Measurements from ENCODE around the gene COPZ2.

COPZ2 gene

GRCh38 chr17:48055531-48056245 is 18.1 kb upstream of the COPZ2 start (continued):
- TF ChIP-seq ZNF280C (tag by site-specific recombination; IDR thresholded peaks at IDR 0.05), result no peak
- TF ChIP-seq ZNF211 (tag by site-specific recombination; IDR thresholded peaks at IDR 0.05; ENCODE audit: low read depth), result no peak
- TF ChIP-seq ZNF785 (tag by site-specific recombination; IDR thresholded peaks at IDR 0.05), result no peak; the same call in 1 of the 2 replicates
- TF ChIP-seq ZXDB (tag by site-specific recombination; IDR thresholded peaks at IDR 0.05), result no peak
- TF ChIP-seq ZNF530 (tag by site-specific recombination; IDR thresholded peaks at IDR 0.05; ENCODE audit: low read depth), result no peak
- peak; percentile 95 for TF ChIP-seq IKZF3 (tag by site-specific recombination; IDR thresholded peaks at IDR 0.05)
- no peak; the same call in 1 of the 2 replicates for TF ChIP-seq PRDM4 (tag by site-specific recombination; IDR thresholded peaks at IDR 0.05)
- no peak; the same call in 1 of the 2 replicates for TF ChIP-seq SP7 (tag by site-specific recombination; IDR thresholded peaks at IDR 0.05)
- peak; percentile 32; the same call in 1 of the 2 replicates for TF ChIP-seq ZNF558 (tag by site-specific recombination; IDR thresholded peaks at IDR 0.05)
- TF ChIP-seq, protein P1, sequence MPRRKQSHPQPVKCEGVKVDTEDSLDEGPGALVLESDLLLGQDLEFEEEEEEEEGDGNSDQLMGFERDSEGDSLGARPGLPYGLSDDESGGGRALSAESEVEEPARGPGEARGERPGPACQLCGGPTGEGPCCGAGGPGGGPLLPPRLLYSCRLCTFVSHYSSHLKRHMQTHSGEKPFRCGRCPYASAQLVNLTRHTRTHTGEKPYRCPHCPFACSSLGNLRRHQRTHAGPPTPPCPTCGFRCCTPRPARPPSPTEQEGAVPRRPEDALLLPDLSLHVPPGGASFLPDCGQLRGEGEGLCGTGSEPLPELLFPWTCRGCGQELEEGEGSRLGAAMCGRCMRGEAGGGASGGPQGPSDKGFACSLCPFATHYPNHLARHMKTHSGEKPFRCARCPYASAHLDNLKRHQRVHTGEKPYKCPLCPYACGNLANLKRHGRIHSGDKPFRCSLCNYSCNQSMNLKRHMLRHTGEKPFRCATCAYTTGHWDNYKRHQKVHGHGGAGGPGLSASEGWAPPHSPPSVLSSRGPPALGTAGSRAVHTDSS (tag by site-specific recombination; IDR thresholded peaks at IDR 0.05), result no peak
- peak; percentile 47; the same call in 1 of the 2 replicates for TF ChIP-seq ZNF660 (tag by site-specific recombination; IDR thresholded peaks at IDR 0.05)
- 0 out of 2 replicates have a peak, but pooled peaks have one; percentile 58 for TF ChIP-seq ZNF600 (tag by site-specific recombination; IDR thresholded peaks at IDR 0.05)
- TF ChIP-seq ZNF768 (tag by site-specific recombination; IDR thresholded peaks at IDR 0.05), result no peak
- TF ChIP-seq ZNF19 (tag by site-specific recombination; IDR thresholded peaks at IDR 0.05; ENCODE audit: low read depth), result no peak
- TF ChIP-seq ZNF510 (tag by site-specific recombination; IDR thresholded peaks at IDR 0.05; ENCODE audit: insufficient replicate concordance), result no peak
- TF ChIP-seq ZNF433 (tag by site-specific recombination; IDR thresholded peaks at IDR 0.05; ENCODE audit: low read depth), result no peak
- TF ChIP-seq FEZF1 (tag by site-specific recombination; IDR thresholded peaks at IDR 0.05), result no peak
- no peak for TF ChIP-seq ZNF48 (tag by site-specific recombination; IDR thresholded peaks at IDR 0.05)
- TF ChIP-seq ZNF518A (tag by site-specific recombination; conservative IDR thresholded peaks at IDR 0.05; ENCODE audit: low read depth), result no peak
- TF ChIP-seq SALL2 (tag by site-specific recombination; IDR thresholded peaks at IDR 0.05; ENCODE audit: borderline replicate concordance), result no peak
- peak; percentile 75 for TF ChIP-seq ZNF341 (tag by site-specific recombination; IDR thresholded peaks at IDR 0.05; ENCODE audit: low read depth)
- TF ChIP-seq ZNF391 (tag by site-specific recombination; IDR thresholded peaks at IDR 0.05; ENCODE audit: borderline replicate concordance, low read depth), result no peak
- TF ChIP-seq, protein P2, sequence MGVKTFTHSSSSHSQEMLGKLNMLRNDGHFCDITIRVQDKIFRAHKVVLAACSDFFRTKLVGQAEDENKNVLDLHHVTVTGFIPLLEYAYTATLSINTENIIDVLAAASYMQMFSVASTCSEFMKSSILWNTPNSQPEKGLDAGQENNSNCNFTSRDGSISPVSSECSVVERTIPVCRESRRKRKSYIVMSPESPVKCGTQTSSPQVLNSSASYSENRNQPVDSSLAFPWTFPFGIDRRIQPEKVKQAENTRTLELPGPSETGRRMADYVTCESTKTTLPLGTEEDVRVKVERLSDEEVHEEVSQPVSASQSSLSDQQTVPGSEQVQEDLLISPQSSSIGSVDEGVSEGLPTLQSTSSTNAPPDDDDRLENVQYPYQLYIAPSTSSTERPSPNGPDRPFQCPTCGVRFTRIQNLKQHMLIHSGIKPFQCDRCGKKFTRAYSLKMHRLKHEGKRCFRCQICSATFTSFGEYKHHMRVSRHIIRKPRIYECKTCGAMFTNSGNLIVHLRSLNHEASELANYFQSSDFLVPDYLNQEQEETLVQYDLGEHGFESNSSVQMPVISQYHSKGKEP (tag by site-specific recombination; IDR thresholded peaks at IDR 0.05), result peak; percentile 89
- TF ChIP-seq ZNF266 (tag by site-specific recombination; IDR thresholded peaks at IDR 0.05; ENCODE audit: low read depth), result no peak
- no peak for TF ChIP-seq ZNF18 (tag by site-specific recombination; IDR thresholded peaks at IDR 0.05)
